NCI-H146 treated with DMSO at 0.1 percent for 48 hours (cell line): ENCODE results near the gene SGPL1.
A peak's percentile ranks its signal among the peaks of the same experiment; 100 is the strongest.

ENCODE experiments used
- DNase-seq: peaks from one replicate; lab custom pipeline; 2025; ENCODE audit not compliant: unreplicated experiment; lab: John Stamatoyannopoulos, UW

Gene SGPL1

DNA sequence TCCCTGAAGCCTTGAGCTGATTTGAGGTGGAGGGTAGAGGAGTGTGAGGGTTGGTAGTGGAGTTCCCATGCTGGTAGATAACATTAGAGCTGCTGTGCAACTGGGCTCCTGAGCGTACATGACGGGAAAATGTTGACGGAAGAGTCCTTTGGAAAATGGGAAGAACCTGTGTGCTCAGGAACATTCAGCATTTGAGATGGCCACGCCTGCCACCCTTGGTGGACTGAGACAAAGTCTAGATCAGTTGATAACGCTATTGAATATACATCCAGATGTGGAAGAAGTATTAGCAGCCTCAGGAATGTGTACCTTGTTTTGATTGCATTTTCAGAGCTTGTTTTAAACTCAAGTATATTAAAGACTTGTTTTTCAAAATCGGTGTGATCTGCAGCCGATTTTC, 56.5 kb downstream of the SGPL1 start:
- no peak for DNase-seq

DNA sequence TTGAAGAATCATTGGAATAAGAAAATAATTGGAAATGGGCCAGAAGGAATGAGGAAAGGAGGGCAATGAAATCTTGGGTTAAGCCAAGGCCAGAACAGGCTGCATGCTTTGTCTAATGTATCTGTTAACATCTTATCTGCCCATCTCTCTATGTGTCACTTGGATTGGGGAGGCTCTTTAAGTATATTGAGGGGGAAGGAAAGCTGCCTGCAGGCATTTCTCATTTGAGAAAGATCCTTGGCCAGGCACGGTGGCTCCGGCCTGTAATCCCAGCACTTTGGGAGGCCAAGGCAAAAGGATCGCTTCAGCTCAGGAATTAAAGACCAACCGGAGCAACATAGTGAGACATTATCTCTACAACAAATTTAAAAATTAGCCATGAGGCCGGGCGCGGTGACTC, 58.3 kb downstream of the SGPL1 start:
- no peak for DNase-seq

DNA sequence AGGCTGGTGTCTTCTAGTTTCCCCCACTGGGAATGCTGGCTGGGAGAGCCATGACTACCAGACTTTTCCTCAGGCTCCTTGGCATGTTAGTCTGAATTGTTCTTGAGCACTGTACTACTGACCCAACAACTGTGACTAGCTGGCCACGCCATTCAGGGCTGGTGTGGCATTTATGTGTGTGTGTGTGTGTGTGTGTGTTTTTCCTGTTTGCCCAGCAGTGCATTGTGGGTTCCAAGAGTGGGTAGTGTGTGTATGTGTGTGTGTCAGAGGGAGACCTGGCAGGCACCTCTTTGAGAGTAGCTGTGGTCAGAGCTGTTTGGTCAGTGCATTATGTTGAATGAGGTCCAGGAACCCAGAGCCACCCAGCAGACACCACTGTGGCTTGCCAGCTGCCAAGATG, 63.5 kb downstream of the SGPL1 start:
- DNase-seq: no peak

DNA sequence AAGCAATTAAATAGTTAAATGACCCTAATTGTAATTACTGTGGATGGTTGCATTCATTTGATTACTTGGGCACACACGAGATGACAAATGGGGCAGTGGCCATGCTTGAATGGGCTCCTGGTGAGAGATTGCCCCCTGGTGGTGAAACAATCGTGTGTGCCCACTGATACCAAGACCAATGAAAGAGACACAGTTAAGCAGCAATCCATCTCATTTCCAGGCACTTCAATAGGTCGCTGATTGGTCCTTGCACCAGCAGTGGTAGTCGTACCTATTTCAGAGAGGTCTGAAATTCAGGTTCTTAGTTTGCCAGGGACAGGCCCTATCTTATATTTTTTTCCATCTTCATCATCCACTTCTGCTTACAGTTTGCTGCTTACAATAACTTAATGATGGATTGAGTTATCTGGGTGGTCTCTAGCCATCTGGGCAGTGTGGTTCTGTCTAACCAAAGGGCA, 64.4 kb downstream of the SGPL1 start:
- DNase-seq: peak; percentile 35

DNA sequence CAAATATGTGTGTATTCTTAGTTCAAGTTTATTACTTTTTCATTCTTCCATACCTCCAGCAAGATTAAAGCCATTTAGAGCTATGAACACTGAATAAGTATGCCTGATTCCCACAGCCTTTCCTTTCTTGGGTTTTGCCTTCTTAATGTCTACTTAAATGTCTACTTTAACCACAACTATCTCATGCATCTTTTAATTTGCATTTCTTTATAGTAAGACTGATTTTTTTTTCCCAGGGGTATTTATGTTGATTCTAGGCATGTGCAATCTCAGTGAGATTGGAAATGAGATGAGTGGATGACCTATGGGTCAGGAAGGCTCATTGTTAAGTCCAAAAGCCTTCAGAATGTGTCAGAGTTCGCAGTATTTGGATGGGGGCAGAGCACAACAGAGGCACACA, 69.0 kb downstream of the SGPL1 start:
- DNase-seq: no peak

DNA sequence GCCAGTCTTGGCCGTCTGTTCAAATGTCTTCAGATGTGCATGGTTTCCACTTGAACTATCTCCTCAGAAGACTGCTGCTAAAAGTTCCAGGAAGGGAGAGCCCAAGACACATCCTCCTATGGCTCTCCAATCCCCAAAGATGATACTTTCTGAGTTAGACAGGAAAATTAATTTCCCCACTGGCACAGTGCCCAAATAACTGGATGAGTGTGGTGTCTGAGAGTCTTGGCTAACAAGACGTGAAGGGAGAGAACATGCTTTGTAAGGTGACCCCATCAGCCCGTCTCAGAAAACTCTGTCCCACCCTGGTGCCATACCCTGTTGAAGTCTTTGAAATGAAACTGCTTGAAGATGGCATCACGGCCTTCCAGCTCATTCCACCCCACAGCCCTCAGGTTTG, 69.7 kb downstream of the SGPL1 start:
- DNase-seq: no peak

DNA sequence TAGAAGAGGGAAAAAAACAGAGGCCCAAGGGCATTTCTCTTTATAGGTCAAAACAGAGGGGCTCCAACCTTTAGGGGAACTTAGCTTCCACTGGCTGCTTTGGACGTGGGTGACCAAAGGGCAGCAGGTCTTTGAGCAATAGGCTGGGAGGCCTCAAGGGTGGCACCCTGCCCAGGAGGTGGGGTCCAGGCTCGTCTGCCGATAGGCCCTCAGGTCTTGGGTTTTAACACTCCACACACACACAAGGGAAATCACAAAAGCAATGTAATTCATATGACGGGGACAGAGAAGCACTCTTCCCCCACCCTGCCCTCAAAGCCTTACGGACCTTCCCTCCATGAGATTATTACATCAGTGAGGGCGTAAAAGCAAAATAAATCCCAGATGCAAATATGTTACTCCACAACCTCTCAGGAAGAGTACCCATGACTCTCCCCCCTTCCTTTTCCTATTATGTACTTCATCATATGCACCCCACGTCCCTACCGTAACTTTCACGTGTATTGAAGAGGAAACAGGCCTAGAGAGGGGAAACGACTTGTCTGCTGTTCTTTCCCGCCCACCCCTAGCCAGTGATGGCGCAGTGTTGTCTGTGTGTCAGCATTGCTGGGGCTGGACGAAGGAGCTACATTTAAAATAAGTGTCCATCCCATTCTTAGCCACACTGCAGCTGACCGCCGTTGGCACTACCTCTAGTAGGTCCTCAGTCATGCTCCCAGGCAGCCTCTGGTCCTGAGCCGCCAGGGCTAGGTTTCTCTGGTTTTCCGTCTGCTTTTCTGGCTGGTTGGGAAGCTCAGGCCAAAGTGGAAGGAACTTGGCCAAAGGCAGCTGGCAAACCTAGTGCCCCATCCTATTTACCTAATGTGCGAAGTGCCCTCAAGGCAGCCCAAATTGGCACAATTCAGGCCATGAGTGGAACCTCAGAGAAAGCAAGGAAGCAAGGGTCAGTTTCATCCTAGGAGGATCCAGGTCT, 70.5 kb downstream of the SGPL1 start:
- DNase-seq: no peak

DNA sequence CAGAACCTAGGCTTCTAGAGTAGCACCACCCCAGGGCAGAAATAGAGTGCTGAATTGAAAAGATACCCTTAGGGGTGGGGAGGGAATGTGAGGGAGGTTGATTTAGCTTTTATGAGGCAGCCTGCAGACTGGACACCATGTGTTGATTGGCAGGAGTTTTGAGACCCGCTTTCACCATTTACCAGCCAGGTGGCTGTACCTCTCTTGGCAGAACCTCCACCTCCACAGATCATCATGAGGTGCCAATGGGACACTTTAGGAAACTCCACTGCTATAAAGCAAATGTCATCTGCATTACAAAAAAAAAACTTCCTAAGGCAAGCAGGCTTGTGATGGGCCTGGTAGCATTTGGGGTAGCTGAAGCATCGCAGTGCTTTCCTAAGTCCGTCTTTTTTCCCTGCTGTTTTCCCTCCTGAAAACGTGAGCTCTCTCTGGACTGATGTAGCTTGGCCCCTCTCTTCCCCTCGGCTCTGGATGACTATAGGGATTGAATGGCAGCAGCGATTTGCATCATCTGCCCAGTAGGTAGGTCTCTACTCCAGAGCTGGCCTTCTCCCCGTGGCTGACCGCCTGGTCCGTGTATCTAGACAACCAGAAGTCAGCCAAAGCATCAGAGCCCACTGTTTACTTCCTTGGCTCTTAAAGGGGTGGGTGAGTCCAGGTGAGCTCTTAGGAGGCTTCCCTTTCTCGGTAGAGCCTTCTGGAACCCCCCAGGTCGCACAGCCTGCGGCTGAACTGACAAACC, 71.3 kb downstream of the SGPL1 start:
- no peak for DNase-seq

DNA sequence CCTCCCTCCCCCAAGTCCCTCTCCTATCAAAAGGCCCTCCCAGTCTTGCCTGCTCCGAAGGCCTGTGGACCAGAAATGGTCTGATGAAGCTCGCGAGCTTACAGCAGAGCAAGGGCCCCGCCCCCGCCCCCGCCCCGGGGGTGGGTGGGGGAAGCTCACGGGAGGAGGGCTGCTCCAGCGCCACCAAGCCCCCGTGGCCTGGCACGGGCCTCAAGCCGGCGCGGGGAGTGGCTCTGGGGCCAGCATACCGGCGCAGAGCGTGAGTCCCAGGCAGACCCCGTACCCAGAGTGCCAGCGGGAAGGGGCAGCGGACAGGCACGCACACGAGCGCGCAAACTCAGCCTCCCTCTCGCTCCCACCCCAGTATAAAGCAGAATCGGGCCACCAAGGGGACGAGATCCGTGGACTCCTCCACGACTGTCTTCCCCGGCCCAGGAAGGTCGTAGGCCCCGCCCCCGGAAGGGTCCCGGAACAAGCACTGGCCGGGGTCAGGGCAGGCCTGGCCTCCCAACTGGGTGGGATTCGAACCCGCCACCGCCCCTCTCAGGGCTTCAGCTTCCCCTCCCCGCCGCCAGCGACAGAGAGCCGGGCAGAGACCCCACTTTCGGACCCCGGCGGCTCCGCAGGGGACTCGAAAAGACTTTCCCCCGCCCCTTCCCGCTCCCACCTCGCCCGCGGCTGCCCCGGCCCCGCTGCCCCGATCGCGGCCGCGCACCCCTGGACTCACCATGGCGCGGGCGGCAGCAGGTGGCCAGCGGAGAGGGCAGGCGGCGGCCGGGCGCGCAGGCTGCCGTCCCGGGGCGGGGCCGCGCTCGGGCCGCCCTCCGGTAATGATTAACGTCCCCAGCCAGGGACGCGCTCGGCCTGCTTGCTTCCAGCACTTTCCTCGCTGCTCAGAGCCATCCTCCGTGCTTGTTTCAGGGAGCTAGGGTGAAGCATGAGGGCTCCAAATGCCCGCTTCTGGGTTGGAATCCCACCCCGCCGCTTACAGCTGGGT, 72.4 kb downstream of the SGPL1 start, which contains the start of gene PCBD1:
Gene PCBD1 (minus strand): TSS at position 762 of the 997 bp plus-strand sequence. CDS start 32 bp downstream, at position 730.
- peak; percentile 56 for DNase-seq

DNA sequence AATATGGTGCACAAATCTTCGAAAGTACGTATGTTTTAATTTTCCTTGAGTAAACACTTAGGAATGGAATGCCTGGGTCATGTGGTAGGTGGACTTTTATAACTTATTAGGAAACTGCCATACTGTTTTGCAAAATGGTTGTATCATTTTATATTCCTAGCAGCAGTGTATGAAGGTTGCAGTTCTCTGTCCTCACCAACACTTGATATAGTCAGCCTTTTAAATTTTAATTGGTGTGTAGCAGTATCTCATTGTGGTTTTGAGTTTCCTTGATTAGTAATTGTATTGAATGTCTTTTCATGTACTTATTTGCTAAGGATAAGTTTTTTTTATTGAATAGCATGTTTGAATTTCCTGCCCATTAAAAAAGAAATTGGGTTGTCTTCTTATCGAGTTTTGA, 73.5 kb downstream of the SGPL1 start:
- no peak for DNase-seq

DNA sequence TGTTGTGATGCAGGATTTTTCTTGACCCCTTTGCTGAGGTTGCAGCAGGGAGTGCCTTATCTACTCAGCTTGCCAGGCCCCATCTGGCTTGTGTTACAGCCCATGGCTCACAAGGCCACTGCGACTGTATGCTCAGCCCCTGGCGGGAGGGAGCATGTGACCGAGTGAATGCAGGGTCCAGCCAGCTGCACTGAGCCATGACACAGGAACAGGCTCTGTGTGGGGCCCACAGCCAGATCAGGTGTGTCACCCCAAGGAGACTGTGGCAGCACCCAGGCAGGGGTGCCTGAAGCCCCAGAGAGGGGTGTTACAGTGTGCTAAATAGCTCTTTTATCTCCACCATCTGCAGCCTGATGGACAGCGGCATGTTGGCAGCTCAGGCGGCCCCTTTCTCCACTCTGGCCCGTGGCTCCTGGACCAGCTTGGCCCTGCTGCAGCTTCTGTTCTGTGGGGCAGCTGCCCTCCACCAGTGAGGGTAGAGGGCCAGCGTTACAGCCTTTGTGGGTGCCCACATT, 75.2 kb downstream of the SGPL1 start:
- DNase-seq: peak; percentile 3

DNA sequence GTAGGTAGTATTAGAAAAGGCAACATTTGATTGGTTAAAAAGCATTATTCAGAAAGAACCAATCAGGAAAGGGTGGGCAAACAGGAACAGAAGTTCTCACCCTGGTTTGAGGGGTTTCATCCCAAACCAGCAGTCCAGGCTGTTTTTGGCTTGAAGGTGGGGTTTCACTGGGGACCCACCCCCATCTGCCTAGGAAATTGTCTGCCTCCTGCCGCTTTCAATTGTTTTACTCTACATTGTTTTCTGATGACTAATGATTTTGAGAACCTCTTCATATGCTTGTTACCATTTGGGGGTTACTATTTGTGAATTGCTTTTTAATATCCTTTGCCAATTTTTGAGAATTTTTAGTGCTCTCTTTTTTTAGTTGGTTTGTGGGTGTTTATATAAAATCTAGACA, 75.9 kb downstream of the SGPL1 start:
- DNase-seq: no peak

DNA sequence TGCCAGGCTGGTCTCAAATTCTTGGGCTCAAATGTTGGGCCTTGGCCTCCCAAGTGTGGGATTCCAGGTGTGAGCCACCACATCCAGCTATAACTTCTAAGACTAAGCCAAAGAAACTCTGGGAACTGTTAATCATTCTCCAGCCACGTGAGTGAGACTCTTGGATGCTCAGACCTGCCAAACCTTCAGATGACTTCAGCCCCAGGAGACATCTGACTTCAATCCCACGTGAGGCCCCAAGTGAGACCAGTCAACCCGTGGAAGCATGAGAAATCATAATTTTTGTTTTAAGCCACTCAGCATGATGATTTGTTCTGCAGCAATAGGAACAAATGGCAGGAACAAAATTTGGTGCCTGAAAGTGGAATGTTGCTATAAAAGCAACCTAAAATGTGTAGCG, 76.9 kb downstream of the SGPL1 start:
- DNase-seq: no peak

DNA sequence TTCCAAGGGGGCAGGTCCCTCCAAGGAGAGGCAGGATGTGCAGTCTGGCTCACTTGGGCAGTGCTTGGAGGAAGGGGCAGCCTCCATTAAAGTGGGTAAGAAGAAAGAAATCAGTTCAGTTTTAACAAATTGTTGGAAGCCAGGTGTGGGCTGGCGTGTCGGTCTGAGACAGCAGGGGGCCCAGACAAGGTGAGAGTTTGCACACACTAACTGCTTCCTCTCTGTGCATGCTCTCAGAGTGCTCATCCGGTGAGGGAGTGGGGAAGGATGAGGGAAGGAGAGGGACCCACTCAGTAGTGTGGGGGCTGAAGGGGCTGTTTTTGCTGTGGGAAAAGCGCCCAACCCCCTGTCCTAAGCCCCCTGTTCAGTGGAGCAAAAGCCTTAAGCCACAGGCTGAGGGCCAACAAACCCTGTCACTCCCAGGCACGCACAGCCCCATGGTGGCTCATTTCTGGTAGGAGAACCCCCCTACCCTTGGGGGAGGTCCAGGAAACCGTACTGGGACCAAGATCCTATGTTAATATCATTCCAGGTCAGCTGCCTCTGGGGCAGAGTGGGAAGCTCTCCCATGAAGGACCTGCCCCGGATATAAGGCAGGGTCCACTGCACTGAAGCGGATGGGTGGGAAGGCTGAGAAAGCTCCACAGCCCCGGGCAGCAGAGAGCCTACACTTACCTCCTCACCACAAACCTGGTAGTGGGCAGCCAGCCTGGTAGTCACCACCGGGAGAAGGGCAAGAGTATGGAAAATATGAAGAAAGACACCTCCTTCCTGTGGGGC, 77.7 kb downstream of the SGPL1 start:
- peak; percentile 3 for DNase-seq

DNA sequence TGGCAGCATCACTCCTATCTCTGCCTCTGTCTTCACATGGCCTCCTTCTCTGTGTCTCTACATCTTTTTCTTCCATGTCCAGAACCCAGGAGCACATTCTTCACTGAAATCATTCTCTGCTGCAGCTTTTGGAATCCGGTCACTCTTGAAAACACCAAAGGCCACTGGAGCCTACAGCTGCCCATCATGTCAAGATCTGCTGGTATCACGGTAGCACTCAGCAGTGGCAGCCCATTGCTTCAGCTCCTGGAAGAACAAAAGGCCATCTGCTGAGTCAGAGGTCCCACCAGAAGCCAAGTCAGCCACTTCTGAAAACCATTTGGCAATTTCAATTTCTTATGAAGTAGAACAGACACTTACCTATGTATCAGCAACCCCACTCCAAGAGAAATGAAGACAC, 78.7 kb downstream of the SGPL1 start:
- no peak for DNase-seq

DNA sequence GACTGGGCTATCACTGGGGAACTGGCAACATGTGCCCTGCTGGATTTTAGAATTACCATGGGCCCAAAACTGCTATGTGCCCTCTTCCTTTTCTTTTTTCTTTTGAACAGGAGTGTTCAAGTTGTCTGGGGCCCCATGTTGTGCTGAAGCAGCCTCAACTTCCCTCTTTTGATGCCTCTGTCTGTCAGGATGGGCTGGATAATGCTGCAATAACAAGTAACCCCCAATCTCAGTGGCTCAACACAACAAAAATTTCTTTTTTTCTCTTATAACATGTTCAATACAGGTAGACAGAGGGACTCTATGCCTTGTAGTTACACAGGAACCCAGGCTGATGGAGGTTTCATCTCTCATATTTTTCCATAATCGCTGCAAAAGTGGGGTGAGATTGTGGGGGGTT, 80.8 kb downstream of the SGPL1 start:
- DNase-seq: no peak

DNA sequence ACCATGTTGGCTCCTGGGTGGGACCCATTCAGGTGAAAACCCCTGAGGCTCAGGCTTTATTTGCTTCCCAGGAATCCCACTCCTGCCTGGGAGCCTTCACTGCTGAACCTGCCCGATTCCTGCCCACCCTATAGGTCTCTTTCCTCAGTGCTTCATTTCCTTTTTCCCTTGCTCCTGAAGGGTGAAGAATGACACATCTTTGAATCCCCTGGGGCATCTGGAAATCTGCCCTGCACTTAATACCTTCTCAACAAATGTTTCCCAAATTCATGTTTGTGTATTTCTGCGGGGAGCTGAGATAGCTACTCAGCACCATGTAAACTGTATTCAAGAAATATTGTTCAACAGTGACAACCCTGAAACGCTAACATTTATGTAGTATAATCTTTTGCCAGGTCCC, 82.9 kb downstream of the SGPL1 start:
- no peak for DNase-seq

DNA sequence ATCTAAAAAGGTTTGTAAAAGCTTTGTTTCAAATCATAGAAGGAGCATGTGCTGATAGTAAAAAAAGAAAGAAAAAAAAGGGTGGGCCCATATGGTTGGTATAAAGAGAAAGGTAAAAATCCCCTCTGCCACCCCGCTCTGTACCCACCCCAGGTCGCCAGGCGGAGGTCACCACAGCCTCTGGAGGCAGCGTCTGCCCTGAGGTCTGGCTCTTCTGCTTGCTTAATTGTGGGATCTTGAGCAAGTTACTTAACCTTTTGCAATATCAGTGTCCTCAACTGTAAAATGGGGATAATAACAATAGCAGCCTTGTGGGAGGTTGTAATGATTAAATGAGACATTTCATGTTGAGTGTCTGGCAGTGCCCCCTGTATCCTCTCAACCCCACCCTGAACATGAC, 83.3 kb downstream of the SGPL1 start:
- no peak for DNase-seq

DNA sequence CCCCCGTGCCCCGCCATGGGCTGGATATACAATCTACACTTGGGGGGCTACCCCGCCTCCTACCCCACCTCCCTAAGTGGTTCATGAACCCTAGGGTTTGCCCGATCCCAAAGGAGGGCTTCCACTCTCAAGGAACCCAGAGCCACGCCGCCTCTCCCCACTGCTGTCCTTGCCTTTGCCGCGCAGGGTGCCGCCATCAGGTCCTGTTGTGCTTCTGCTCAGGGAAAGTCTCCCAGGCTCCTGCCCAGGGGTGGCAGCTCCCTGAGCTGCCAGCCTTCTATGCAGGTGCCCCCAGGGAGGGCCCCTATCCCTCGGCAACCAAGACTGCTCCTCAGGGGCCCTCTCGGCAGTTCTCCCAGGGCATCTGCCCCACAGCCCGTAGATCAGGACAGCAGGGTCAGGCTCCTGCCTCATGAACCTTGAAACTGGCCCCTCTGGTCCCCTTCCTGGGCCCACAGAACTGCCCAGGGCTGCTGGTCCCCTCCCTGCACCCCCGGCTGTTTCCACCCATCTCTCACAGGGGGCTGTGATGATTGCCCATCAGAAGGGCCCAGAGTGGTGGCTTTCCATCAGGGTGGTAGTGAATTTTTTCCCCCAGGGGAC, 85.6 kb downstream of the SGPL1 start:
- DNase-seq: no peak
